Measurements from ENCODE around the gene BABAM2.

GRCh38 chr2:28377984-28378678, 487.6 kb downstream of the BABAM2 start:
- TF ChIP-seq CTCF (IDR thresholded peaks at IDR 0.05; ENCODE audit: insufficient read depth, low read length, poor library complexity, severe bottlenecking) = no peak
- TF ChIP-seq EZH2phosphoT487 (conservative IDR thresholded peaks at IDR 0.05; ENCODE audit: low read length) = no peak

All from SU-DHL-6 (cell line).